K562 (cell line): ENCODE measurements around the gene STAP1. TPM values are rescaled to one million over a fixed set of nuclear protein-coding genes. Genes with fewer than 3 reads are reported as not detected.

Experiments used
- CBFA2T2 ChIP-seq: fragments of 450-650 bp; conservative IDR thresholded peaks from 2 replicates; pipeline ENCODE4 v1.6.1; 2017; ENCODE audit warnings: mild to moderate bottlenecking
- CLOCK ChIP-seq: fragments of 250-450 bp; sonication (Bioruptor Pico); IDR thresholded peaks from 2 replicates; pipeline ENCODE4 v1.4.0; 2020; ENCODE audit warnings: mild to moderate bottlenecking, moderate library complexity, borderline replicate concordance
- DIDO1 ChIP-seq: fragments of 450-650 bp; IDR thresholded peaks from 2 replicates; pipeline ENCODE4 v1.6.1; 2016; ENCODE audit warnings: low read depth, missing biosample characterization, missing genetic modification characterization
- FOXA1 ChIP-seq: fragments of 450-650 bp; IDR thresholded peaks from 2 replicates; pipeline ENCODE4 v1.6.1; 2016; ENCODE audit warnings: mild to moderate bottlenecking, borderline replicate concordance
- FOXA3 ChIP-seq, 2 experiments: fragments of 450-650 bp in 1 of 2; sonication (generic) in 1 of 2; formaldehyde crosslinking; IDR thresholded peaks in 1 of 2; conservative IDR thresholded peaks in 1 of 2; 2 replicates each; pipeline versions ENCODE4 v1.4.0 to v1.8.0; 2020 to 2022; ENCODE audit warnings: mild to moderate bottlenecking in 2 of 2, missing genetic modification reagents in 1 of 2
- MCM2 ChIP-seq: fragments of 450-650 bp; IDR thresholded peaks from 2 replicates; pipeline ENCODE4 v1.6.1; 2017; ENCODE audit warnings: low read depth, mild to moderate bottlenecking
- MXD1 ChIP-seq: fragments of 250-450 bp; sonication (Bioruptor Pico); IDR thresholded peaks from 2 replicates; pipeline ENCODE4 v1.8.0; 2021; ENCODE audit warnings: borderline replicate concordance, mild to moderate bottlenecking, moderate library complexity; ENCODE audit not compliant: poor library complexity, severe bottlenecking
- NR4A1 ChIP-seq, 2 experiments: fragments of 250-450 bp in 1 of 2; fragments of 450-650 bp in 1 of 2; sonication (Bioruptor Pico) in 1 of 2; IDR thresholded peaks; 2 replicates each; pipeline versions ENCODE4 v1.4.0 to v1.6.1; 2016 to 2020; ENCODE audit warnings: mild to moderate bottlenecking in 2 of 2, missing compliant biosample characterization in 1 of 2, missing genetic modification characterization in 1 of 2, moderate library complexity in 1 of 2
- POLR2B ChIP-seq: fragments of 450-650 bp; IDR thresholded peaks from 2 replicates; pipeline ENCODE4 v1.6.1; 2018; ENCODE audit warnings: low read depth; ENCODE audit not compliant: partially characterized antibody
- RAD51 ChIP-seq: fragments of 450-650 bp; IDR thresholded peaks from 2 replicates; pipeline ENCODE4 v1.7.1; 2016; ENCODE audit warnings: low read depth, mild to moderate bottlenecking, borderline replicate concordance
- RCOR1 ChIP-seq, 2 experiments: IDR thresholded peaks; 2 replicates each; pipeline ENCODE4 v1.6.1; 2012; ENCODE audit warnings: low read depth in 2 of 2, low read length in 2 of 2, borderline replicate concordance in 1 of 2, improper control_type of control experiment in 1 of 2
- ZFPM2 ChIP-seq: fragments of 250-450 bp; sonication (Bioruptor Pico); IDR thresholded peaks from 2 replicates; pipeline ENCODE4 v1.5.1; 2022; ENCODE audit warnings: mild to moderate bottlenecking
- ZNF124 ChIP-seq: sonication (generic); formaldehyde crosslinking; IDR thresholded peaks from 2 replicates; pipeline ENCODE4 v1.8.1; 2022; ENCODE audit warnings: missing genetic modification reagents
- ZNF23 ChIP-seq: fragments of 250-450 bp; sonication (Bioruptor Pico); IDR thresholded peaks from 2 replicates; pipeline ENCODE4 v1.4.0; 2020; ENCODE audit warnings: mild to moderate bottlenecking
- polyA plus RNA-seq, 8 experiments: library from polyadenylated mRNA; depleted of rRNA in 4 of 8; stranded (reverse) in 5 of 8; unstranded in 3 of 8; fragments of >200 nt; fragmentation: Nextera tagmentation in 2 of 8; fragmentation: Illumina TruSeq in 1 of 8; extraction: Ambion mirVana in 2 of 8; extraction: Trizol in 1 of 8; gene quantifications; 2 replicates each; pipeline versions ENCODE4 v1.2.1 to v1.2.3, GENCODE V29; 2011 to 2014; ENCODE audit warnings: inconsistent platforms in 1 of 8, missing spikeins in 1 of 8
- total RNA-seq, 7 experiments: library from RNA; depleted of rRNA in 6 of 7; stranded (reverse); fragments of >200 nt in 6 of 7; fragmentation: Illumina TruSeq in 2 of 7; extraction: Trizol in 2 of 7; gene quantifications; 2 replicates each; pipeline versions ENCODE4 v1.2.1 to v1.2.3, GENCODE V29; 2011 to 2021; ENCODE audit warnings: low replicate concordance in 1 of 7
- TF ChIP-seq, protein P1 (sequence below): fragments of 250-450 bp; sonication (Bioruptor Pico); IDR thresholded peaks from 2 replicates; pipeline ENCODE4 v1.4.0; 2020
- TF ChIP-seq, protein P2 (sequence below): IDR thresholded peaks from 2 replicates; pipeline ENCODE4 v1.6.1; 2016; ENCODE audit warnings: missing genetic modification characterization, missing compliant biosample characterization

Gene STAP1
- total and polyA plus RNA-seq, 9 of the 15 experiments (the other 6 are each of a cell fraction or from before 2014, with no cell fraction given): 0.50 to 5.6 (median 1.4) TPM

DNA sequence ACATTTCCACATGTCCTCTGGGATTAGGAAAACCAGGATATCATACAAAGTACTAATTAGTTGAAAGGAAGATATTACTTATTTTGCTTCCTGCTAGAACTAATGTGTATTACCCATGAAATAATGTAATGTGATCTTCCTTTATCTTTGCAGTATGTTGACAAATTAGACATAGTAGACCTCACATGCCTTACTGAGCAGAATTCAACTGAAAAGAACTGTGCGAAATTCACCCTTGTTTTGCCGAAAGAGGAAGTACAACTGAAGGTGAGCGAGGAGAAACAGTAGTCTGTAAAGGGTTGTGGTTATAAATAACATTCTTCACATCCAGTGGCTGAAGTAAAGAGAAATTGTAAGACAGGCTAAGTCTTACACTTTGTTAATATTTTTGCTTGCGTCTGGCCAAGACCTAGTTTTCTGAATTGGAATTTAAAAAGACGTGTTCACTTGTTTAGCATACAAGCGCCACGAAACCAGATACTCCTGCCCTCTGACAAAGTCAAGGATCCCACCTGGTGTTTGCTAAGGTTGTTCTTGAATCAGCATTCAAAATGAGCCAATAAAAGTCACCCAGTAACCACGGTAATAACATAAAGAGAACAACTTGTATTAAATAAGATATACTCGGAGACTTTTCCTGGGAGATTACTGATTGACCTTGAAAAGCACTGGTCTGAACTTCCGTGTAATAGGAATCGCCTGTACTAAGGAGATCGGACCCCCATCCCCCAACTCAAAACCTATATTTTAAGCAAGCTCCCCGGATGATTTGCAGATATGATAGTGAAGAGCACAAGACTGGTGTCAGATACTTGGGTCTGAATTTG is 16.9 kb downstream of the STAP1 start (continued):
- TF ChIP-seq, protein P1, sequence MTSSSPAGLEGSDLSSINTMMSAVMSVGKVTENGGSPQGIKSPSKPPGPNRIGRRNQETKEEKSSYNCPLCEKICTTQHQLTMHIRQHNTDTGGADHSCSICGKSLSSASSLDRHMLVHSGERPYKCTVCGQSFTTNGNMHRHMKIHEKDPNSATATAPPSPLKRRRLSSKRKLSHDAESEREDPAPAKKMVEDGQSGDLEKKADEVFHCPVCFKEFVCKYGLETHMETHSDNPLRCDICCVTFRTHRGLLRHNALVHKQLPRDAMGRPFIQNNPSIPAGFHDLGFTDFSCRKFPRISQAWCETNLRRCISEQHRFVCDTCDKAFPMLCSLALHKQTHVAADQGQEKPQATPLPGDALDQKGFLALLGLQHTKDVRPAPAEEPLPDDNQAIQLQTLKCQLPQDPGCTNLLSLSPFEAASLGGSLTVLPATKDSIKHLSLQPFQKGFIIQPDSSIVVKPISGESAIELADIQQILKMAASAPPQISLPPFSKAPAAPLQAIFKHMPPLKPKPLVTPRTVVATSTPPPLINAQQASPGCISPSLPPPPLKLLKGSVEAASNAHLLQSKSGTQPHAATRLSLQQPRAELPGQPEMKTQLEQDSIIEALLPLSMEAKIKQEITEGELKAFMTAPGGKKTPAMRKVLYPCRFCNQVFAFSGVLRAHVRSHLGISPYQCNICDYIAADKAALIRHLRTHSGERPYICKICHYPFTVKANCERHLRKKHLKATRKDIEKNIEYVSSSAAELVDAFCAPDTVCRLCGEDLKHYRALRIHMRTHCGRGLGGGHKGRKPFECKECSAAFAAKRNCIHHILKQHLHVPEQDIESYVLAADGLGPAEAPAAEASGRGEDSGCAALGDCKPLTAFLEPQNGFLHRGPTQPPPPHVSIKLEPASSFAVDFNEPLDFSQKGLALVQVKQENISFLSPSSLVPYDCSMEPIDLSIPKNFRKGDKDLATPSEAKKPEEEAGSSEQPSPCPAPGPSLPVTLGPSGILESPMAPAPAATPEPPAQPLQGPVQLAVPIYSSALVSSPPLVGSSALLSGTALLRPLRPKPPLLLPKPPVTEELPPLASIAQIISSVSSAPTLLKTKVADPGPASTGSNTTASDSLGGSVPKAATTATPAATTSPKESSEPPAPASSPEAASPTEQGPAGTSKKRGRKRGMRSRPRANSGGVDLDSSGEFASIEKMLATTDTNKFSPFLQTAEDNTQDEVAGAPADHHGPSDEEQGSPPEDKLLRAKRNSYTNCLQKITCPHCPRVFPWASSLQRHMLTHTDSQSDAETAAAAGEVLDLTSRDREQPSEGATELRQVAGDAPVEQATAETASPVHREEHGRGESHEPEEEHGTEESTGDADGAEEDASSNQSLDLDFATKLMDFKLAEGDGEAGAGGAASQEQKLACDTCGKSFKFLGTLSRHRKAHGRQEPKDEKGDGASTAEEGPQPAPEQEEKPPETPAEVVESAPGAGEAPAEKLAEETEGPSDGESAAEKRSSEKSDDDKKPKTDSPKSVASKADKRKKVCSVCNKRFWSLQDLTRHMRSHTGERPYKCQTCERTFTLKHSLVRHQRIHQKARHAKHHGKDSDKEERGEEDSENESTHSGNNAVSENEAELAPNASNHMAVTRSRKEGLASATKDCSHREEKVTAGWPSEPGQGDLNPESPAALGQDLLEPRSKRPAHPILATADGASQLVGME: no peak
- TF ChIP-seq ZNF23 (CRISPR knock-in tag) (no peak; the same call in 1 of the 2 replicates), RAD51 (no peak), FOXA3 (CRISPR knock-in tag; conservative IDR thresholded peaks at IDR 0.05 in 1 of 2, IDR thresholded peaks at IDR 0.05 in 1 of 2) (peak in 1 of 2 experiments; percentile 23; a peak in 1 of 4 replicates), ZFPM2 (CRISPR knock-in tag) (no peak), MCM2 (no peak), FOXA1 (no peak), POLR2B (peak; percentile 41), ZNF124 (no peak), NR4A1 (CRISPR knock-in tag; IDR thresholded peaks at IDR 0.05) (no peak), NR4A1 (tag; IDR thresholded peaks at IDR 0.05) (no peak; the same call in 1 of the 2 replicates), RCOR1 (IDR thresholded peaks at IDR 0.05; ENCODE audit: borderline replicate concordance in 1 of 2, low read depth in 2 of 2, low read length in 2 of 2) (peak in 1 of 2 experiments; percentile 5; a peak in 1 of 4 replicates), CBFA2T2 (no peak), CLOCK (CRISPR knock-in tag) (no peak), MXD1 (CRISPR knock-in tag) (no peak), DIDO1 (no peak)
- TF ChIP-seq, protein P2, sequence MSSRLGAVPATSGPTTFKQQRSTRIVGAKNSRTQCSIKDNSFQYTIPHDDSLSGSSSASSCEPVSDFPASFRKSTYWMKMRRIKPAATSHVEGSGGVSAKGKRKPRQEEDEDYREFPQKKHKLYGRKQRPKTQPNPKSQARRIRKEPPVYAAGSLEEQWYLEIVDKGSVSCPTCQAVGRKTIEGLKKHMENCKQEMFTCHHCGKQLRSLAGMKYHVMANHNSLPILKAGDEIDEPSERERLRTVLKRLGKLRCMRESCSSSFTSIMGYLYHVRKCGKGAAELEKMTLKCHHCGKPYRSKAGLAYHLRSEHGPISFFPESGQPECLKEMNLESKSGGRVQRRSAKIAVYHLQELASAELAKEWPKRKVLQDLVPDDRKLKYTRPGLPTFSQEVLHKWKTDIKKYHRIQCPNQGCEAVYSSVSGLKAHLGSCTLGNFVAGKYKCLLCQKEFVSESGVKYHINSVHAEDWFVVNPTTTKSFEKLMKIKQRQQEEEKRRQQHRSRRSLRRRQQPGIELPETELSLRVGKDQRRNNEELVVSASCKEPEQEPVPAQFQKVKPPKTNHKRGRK: no peak
